ENCODE results near the gene MSMB.

MSMB gene

DNA sequence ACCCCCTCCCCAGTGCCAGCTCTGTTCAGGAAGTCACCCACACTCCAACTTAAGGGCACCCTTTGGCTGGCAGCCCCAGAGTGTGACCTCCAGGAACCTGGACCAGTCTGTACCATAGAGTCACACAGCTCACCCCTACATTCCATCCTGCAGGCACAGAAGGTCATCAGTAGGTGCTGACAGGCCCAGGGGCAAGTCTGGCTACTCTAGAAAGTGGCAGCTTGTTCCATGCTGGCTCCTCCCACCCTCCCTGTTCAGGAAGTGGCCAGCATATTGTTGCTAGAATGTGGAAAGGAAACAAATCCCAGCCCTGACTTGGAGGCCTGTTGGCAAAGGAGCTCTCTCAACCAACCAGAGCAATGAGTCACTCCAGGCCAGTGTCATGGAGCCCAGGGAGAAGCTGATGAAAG lies 12.5 kb downstream of the MSMB start:
- DNase-seq (ENCODE audit: low read depth, low spot score), result peak; percentile 81

GRCh38 chr10:46031648-46032532 lies 14.2 kb downstream of the MSMB start:
- no peak for DNase-seq (ENCODE audit: low read depth, low spot score)

DNA sequence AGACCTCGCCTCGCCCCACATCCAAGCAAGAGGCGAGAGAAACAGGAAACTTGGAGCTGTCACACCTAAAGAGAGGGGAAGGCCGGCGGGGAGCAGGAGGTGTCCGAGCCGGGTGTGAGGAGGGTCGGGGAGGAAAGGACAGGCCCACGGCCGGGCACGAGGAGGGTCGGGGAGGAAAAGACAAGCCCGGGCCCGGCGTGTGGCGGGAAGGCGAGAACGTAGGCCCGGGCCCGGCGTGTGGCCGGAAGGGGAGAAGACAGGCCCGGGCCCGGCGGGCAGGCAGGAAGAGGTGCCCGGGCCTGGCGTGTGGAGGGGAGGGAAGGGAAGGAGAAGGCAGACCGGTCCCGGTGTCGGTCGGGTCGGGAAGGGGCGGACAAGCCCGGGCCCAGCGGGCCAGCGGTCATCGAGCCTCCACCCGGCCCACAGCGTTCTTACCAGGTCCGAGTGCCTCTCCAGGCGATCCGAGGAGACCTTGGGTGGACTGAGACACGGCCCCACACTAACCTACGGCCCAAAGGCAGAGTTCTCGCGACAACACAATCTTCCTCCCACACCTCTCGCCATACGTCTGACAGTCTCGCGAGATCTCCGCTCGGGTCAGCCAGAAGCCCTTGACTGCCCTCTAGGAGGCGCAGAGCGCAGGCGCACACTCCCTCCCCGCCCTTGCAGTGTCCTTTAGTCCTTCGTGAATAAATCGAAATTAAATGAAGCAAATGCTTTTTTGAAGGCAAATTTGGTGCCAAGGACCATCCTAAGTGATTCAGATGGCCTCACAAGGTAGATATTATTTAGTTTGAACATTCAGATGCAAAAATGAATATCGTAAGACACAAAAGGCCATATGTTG lies 15.8 kb downstream of the MSMB start, which contains the start of gene NCOA4:
TSS of gene NCOA4 (minus strand) at position 533 of the 847 bp plus-strand sequence. CDS start 13,943 bp downstream, outside the sequence.
- DNase-seq (ENCODE audit: low read depth, low spot score), result peak; percentile 98

GRCh38 chr10:46029461-46030030 lies 16.5 kb downstream of the MSMB start:
- DNase-seq (ENCODE audit: low read depth, low spot score), result no peak

GRCh38 chr10:46028584-46029460 lies 17.2 kb downstream of the MSMB start:
- no peak for DNase-seq (ENCODE audit: low read depth, low spot score)

- DNase-seq (ENCODE audit: low read depth, low spot score), result no peak
Measured at GRCh38 chr10:46026106-46026505, 20.0 kb downstream of the MSMB start.

- DNase-seq (ENCODE audit: low read depth, low spot score), result no peak
Measured at GRCh38 chr10:46025406-46025805, 20.7 kb downstream of the MSMB start.

- DNase-seq (ENCODE audit: low read depth, low spot score), result no peak
Measured at GRCh38 chr10:46024948-46025347, 21.1 kb downstream of the MSMB start.

DNA sequence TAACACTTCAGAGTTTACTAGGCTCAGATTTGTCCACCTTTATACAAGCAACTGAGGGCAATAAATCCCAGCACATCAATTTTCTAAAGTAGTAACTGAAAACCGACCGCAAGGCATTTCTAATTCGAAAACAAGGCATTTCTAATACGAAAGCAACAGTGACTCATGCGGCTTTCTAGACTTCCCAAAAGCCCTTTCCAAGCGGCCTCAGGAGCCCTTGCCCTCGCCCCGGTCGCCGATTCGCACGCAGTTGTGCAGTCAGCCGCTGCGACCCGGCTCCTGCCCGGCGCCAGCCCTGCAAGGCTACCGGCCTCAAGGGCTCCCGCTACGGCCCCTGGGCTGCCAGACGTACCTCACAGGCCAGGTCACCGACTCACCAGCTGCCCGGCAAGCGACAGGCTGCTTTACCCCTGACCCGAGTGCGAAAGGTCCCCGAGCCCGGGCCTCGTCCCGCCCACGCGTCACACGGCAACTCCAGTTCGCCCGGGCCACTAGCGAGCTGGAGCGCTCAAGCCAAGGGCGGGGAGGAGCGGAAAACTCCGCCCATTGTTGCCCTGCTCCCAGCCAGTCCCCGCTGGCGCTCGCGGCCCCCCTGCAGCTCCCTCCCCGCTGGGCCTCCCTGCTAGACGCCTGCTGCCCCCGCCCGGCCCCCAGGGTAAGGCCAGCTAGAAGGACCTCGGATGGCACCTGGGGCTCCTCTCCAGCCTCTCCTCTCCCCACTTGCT lies 22.9 kb downstream of the MSMB start:
- DNase-seq (ENCODE audit: low read depth, low spot score), result peak; percentile 97

DNA sequence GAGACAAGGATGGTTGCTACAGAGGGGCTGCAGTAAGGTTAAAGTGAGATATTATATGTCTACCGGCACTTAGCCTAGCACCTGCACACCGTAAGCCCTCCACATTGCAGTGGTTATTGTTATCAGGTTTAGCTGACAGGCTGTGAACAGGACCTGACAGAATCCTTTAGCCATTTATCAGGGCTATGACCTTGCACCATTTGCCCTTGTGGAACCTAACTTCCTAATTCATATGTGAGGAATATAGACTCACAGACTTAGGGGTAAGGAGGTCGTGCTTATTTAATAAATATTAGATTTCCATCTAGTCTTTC lies 25.8 kb downstream of the MSMB start:
- DNase-seq (ENCODE audit: low read depth, low spot score), result no peak

GRCh38 chr10:46019569-46020343 lies 26.3 kb downstream of the MSMB start:
- DNase-seq (ENCODE audit: low read depth, low spot score), result no peak

DNA sequence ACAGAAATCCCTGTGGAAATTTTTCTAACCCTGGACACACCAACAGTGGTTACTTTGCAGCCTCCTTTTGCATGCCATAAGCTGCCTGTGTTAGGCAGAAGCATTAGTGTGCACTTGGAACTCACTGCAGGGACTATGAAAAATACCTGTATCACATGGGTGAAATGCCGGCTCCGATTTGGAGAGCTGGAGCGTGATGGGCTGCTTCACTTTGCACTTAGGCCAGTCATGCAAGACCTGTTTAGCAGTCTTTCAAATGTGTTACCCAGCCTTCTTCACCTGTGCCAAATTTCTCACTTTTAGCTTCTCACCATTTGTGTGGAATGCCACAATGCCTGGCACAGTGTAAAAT lies 26.9 kb downstream of the MSMB start:
- DNase-seq (ENCODE audit: low read depth, low spot score), result no peak

DNA sequence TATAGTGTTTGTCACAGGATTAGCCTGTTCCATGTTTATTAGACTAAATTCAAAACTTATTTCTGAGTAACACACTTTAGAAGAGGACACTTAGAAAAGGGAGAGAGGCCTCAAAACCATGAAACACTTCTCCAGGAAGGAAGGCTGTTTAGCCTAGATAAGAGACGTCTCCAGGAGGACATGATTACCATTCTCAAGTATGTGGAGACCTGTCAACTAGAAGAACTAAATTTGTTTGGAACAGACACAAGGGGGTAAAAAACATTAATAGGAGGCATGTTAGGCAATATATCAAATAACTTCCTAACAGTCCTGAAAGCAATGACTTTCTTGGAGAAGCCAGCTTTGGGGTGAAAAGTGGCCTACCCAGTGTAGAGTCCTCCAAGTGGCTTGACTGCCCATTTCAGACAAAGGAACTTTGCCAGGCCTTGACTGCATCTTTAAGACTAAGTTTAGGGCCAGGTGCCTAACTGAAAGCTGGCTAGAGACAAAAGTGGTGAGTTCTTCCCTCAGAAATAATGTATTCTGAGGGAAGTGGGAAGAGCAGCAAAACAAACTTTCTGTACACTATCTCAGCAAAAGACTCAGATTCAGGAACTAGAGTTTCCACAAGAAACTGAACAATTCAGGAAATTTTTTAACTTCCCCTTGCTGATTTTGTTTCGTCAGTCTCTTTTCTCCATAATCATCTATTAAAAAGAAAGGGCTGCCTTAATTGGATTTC lies 27.5 kb downstream of the MSMB start:
- no peak for DNase-seq (ENCODE audit: low read depth, low spot score)

DNA sequence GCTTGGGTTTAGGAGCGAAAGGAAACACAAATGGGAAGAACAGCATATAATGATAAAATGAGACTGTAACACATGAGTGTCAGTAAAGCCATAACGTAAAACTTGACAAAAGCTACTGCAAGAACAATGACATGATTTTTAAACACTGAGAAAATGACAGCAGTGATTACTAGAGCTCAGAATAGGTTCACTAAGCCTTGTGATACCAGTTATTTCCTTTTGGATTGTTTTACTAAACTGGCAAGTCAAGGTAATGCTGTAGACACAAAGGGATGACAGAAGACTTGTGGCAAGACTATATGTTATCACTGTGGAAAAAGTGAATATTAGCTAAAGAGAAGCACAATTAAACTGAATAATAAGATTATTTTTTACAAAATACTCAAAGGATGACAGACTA lies 28.3 kb downstream of the MSMB start:
- DNase-seq (ENCODE audit: low read depth, low spot score), result no peak

GRCh38 chr10:46016811-46017210 lies 29.3 kb downstream of the MSMB start:
- no peak for DNase-seq (ENCODE audit: low read depth, low spot score)

DNA sequence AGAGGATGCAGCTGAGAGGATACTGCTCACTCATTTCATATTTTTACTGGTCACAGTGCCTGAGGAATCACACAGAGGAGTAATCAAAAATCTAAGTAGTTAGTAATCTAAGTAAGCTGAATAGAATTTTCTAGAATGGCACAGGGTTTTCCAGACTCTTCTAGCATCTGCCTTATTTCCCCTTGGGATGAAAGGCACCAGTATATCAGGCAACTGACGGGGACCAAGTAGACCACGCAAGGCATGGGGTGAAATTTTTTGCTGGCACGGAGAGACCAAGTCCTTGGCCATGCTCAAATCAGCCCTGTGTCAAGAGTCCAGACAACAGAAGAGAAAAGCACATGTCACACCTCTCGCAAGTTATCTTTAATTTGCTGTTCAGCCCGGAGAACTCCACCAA lies 29.9 kb downstream of the MSMB start:
- DNase-seq (ENCODE audit: low read depth, low spot score), result no peak

GRCh38 chr10:46014683-46015405 lies 31.2 kb downstream of the MSMB start:
- DNase-seq (ENCODE audit: low read depth, low spot score), result no peak

GRCh38 chr10:46014206-46014605 lies 31.9 kb downstream of the MSMB start:
- DNase-seq (ENCODE audit: low read depth, low spot score), result no peak

- no peak for DNase-seq (ENCODE audit: low read depth, low spot score)
Measured at GRCh38 chr10:46012746-46013145, 33.3 kb downstream of the MSMB start.

Data from ELF-1 (cell line).